Activated CD4-positive, alpha-beta T cell treated with anti-CD3 and anti-CD28 coated beads, Interleukin-2, amount 10 ng/mL, durations not matched to agents 24 days and 14 days (primary cell): ENCODE data around the gene TBRG1. TPM values are rescaled to one million over a fixed set of nuclear protein-coding genes. Genes with fewer than 3 reads are reported as not detected.

Source experiments
- DNase-seq: peaks from one replicate; pipeline ENCODE4 v3.0.0; 2022
- H3K27ac Mint-ChIP-seq: one replicate; pipeline ENCODE4 v1.8.0; 2022; ENCODE audit warnings: mild to moderate bottlenecking, mixed read lengths
- H3K27me3 Mint-ChIP-seq: one replicate; pipeline ENCODE4 v1.8.0; 2022; ENCODE audit warnings: mixed read lengths
- H3K36me3 Mint-ChIP-seq: one replicate; pipeline ENCODE4 v1.8.0; 2022; ENCODE audit warnings: low read depth, mild to moderate bottlenecking, mixed read lengths
- H3K4me1 Mint-ChIP-seq: one replicate; pipeline ENCODE4 v1.8.0; 2021; ENCODE audit warnings: mixed read lengths
- H3K4me3 Mint-ChIP-seq: one replicate; pipeline ENCODE4 v1.8.0; 2022; ENCODE audit warnings: mild to moderate bottlenecking, moderate library complexity, mixed read lengths
- H3K9me3 Mint-ChIP-seq: one replicate; pipeline ENCODE4 v1.8.0; 2021; ENCODE audit warnings: mixed read lengths
- intact Hi-C: fragments of 100-400 bp; cut with micrococcal nuclease; formaldehyde crosslinking; loops from one replicate; pipeline ENCODE4 v1.15.1; 2023
- total RNA-seq: library from RNA; stranded (reverse); gene quantifications from 2 replicates; pipeline ENCODE4 v1.2.3, GENCODE V29; 2022

The TBRG1 gene, protein sequence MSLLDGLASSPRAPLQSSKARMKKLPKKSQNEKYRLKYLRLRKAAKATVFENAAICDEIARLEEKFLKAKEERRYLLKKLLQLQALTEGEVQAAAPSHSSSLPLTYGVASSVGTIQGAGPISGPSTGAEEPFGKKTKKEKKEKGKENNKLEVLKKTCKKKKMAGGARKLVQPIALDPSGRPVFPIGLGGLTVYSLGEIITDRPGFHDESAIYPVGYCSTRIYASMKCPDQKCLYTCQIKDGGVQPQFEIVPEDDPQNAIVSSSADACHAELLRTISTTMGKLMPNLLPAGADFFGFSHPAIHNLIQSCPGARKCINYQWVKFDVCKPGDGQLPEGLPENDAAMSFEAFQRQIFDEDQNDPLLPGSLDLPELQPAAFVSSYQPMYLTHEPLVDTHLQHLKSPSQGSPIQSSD
- total RNA-seq: 31.0 and 31.6 TPM in 2 replicates

DNA sequence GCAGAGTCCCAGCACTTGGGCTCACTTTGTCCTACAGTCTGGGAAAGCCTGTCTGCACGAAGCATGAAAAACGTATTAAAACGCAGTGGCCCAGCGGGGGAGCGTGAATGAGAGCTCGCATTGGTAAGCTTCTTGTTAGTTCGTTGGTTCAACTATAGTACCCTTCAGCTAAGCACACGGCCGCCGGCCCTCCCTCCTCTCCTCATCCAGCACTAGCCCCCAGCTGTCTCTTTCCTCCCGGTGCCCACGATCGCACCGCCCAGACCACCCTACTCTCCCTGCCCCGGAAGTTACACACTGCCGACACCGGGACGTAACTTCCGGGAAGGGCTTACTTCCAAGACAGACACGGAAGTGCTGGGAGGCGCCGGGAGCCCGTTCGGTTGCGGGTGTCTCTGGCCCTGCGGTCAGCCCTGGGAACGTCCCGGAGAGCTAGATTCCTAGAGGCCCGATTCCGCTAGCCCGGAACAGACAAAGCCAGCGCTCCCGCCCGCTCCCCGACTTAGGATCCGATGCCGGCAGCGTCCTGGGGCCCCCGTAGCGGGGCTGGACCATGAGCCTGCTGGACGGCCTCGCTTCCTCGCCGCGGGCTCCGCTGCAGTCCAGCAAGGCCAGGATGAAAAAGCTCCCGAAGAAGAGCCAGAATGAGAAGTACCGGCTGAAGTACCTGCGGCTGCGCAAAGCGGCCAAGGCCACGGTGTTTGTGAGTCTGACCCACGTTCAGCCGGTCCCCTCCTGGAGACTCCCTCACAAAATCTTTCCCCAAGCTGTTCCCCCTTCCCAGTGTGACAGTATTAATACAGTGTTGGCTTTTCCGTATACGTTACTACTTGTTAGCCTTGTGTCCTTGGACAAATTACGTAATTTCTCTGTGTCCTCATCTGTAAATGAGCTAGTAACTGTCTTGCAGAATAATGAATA lies at the start of gene TBRG1:
Gene TBRG1 (plus strand): TSS at position 334 of the 921 bp plus-strand sequence. CDS start 220 bp downstream, at position 554.
- no peaks in the 10 kb centered on the region for H3K9me3 Mint-ChIP-seq
- peaks cover 22% of the 10 kb centered on the region for H3K4me1 Mint-ChIP-seq
- intact Hi-C loops: loop anchor here (2.0 to 5.0 kb wide), 4 partner anchors 50 to 880 kb away; partner anchors contain the start of genes CCDC15, SIAE, SPA17 and TMEM218
- H3K36me3 Mint-ChIP-seq: peaks cover 32% of the 10 kb centered on the region
- peak within 1 kb of the TSS; percentile 96 for H3K27ac Mint-ChIP-seq
- peak; percentile 95 for DNase-seq
- peak within 1 kb of the TSS; percentile 98 for H3K4me3 Mint-ChIP-seq
- peaks cover 15% of the 10 kb centered on the region for H3K27me3 Mint-ChIP-seq

DNA sequence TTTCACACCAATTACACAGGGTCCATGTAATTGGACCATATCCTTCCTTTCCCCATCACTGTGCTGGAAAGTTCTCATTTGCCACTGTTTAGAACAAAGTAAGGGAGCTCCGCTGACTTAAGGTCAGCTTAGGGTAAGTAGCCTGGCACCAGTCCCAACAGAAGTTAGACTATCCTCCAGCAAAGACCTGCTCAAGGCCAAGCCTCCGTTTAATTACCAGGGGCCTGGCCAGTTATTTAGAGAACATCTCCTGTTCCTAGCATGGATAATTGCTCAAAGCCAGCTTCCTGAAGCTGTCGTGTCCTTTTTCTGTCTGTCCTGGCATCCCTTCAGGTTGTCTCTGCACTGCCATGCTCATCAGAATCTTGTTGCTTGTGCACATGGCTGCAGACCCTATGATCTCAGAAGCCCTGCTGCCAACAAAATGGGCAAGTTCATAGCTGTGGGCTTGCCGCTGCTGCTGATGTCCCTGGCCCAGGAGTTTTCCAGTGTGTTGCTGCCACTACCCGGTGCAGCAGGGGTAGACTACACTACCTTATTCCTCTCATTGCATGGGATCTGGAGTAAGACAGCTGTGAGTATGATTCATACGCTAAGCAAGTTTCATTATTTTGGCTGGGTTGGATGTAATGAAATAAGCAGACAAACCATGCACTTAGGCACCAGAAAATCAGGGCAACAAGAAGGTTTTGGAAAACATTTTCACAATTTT lies 44.8 kb upstream of the TBRG1 start:
- Mint-ChIP-seq H3K4me3 (no peak overlapping the region), H3K9me3 (no peaks in the 10 kb centered on the region), H3K36me3 (no peaks in the 10 kb centered on the region), H3K27ac (no peak overlapping the region), H3K27me3 (peaks cover 8% of the 10 kb centered on the region), H3K4me1 (no peaks in the 10 kb centered on the region)
- intact Hi-C loops: no loop called here
- DNase-seq: no peak

DNA sequence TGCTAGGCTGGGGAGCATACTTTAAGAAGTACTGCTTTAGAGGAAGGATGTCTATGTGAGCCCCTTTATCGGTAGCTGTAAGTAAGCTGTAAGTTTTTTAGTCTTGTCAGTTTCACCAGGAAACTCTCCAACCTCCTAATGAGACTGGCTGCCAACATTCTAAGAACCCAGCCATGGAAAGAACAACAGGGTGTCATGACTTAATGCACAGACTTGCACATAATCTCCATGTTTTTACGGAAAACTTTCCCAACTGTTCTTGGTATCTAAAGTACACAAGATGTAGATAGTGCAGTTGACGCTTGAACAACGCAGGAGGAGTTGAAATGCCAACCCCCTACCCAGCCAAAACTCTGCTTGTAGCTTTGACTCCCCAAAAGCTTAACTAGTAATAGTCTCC lies 43.9 kb upstream of the TBRG1 start:
- Mint-ChIP-seq H3K9me3 (no peaks in the 10 kb centered on the region), H3K36me3 (no peaks in the 10 kb centered on the region), H3K27me3 (peaks cover 8% of the 10 kb centered on the region), H3K4me1 (no peaks in the 10 kb centered on the region), H3K27ac (no peak overlapping the region), H3K4me3 (no peak overlapping the region)
- no peak for DNase-seq
- intact Hi-C loops: no loop called here

DNA sequence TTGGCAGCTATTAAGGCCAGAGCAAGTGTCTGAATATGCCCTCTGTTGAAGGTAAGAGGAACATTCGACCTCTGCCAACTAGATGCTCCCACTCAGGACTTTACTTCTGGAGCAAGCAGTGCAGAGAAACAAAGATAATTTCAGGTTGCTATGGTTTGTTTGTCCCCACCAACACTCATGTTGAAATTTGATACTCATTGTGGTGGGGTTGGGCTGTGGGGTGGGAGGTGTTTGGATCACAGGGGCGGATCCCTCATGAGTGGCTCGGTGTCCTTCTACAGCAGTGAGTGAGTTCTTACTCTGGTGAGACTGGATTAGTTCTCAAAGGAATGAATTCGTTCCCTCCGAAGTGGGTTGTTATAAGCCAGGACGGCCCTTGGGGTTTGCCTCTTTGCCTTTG lies 40.8 kb upstream of the TBRG1 start:
- Mint-ChIP-seq H3K27me3 (peaks cover 4% of the 10 kb centered on the region), H3K27ac (no peak overlapping the region), H3K36me3 (no peaks in the 10 kb centered on the region), H3K9me3 (no peaks in the 10 kb centered on the region), H3K4me1 (no peaks in the 10 kb centered on the region), H3K4me3 (no peak overlapping the region)
- intact Hi-C loops: no loop called here
- DNase-seq: no peak

DNA sequence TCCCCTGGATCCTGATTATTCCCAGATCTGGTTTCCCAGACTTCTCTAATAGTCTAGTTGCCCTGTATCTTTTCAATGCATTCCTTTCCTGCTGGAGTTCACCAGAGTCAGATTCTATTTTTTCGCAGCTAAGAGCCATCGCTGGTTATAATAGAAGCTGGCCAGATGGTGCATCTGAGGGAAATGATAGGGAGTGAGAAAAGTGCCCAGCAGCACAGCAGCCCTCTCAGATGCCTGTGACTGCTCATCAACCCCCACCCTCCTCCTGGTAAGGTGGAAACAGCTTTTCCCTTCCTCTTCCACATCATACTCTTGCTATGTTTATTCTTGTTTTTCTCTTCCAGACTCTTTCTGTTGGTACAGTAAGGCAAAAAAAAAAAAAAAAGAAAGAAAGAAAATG lies 40.1 kb upstream of the TBRG1 start:
- H3K4me1 Mint-ChIP-seq: no peaks in the 10 kb centered on the region
- DNase-seq: no peak
- no peaks in the 10 kb centered on the region for H3K36me3 Mint-ChIP-seq
- intact Hi-C loops: no loop called here
- H3K27ac Mint-ChIP-seq: no peak overlapping the region
- no peaks in the 10 kb centered on the region for H3K9me3 Mint-ChIP-seq
- peaks cover 9% of the 10 kb centered on the region for H3K27me3 Mint-ChIP-seq
- H3K4me3 Mint-ChIP-seq: no peak overlapping the region

DNA sequence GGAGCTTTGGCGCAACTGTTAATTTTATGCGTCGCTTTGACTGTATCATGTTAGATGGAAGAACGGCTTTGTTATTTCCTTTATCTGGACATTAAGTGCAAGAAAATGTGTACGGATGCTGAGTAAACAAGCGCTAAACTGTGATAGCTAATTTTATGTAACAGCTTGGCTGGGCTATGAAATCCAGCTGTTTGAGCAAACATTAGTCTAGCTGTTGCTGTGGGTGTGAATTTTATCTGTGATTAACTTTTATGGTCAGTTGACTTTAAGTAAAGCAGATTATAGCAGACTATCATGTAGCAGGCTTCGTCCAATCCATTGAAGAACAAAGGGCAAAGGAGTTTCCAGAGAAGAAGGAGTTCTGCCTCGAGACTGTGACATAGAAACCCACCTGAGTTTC lies 38.9 kb upstream of the TBRG1 start:
- Mint-ChIP-seq H3K9me3 (no peaks in the 10 kb centered on the region), H3K36me3 (no peaks in the 10 kb centered on the region), H3K27me3 (peaks cover 8% of the 10 kb centered on the region), H3K4me1 (no peaks in the 10 kb centered on the region), H3K4me3 (no peak overlapping the region), H3K27ac (no peak overlapping the region)
- no peak for DNase-seq
- intact Hi-C loops: no loop called here

DNA sequence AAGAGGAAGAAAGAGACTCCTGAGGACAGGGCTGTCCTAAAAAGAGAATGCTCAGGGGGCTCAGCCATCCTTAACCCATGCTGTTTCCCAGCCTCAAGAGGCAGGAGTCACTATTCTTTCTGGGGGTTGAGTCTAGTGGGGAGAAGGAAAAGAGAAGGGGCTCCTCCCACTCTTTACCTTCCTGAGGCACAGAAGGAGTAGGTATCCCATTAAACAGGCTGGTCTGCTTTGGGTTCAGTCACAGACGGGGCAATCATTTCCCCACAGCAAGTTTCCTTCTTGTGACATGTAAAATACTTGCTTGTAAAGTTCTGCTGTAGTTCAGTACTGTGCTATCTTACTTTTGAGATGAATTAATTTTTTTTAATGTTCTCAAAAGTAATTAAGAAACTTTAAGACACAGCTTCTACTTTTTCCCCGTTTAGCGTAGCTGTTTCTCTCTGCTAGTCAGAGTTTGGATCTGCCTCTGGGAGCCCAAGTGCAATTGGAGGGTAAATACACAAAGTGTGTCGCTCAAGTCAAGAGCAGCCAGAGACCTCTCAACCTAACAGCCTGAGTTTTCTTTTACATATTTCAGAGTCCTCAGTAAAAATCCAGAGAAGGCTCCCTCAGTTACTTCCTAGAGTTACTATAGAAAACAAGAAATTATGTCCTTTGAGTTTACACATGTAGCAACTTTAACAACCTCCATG lies 37.8 kb upstream of the TBRG1 start:
- no peaks in the 10 kb centered on the region for H3K9me3 Mint-ChIP-seq
- peaks cover 8% of the 10 kb centered on the region for H3K27me3 Mint-ChIP-seq
- DNase-seq: no peak
- no peaks in the 10 kb centered on the region for H3K36me3 Mint-ChIP-seq
- H3K4me1 Mint-ChIP-seq: no peaks in the 10 kb centered on the region
- no peak overlapping the region for H3K27ac Mint-ChIP-seq
- no peak overlapping the region for H3K4me3 Mint-ChIP-seq
- intact Hi-C loops: no loop called here

DNA sequence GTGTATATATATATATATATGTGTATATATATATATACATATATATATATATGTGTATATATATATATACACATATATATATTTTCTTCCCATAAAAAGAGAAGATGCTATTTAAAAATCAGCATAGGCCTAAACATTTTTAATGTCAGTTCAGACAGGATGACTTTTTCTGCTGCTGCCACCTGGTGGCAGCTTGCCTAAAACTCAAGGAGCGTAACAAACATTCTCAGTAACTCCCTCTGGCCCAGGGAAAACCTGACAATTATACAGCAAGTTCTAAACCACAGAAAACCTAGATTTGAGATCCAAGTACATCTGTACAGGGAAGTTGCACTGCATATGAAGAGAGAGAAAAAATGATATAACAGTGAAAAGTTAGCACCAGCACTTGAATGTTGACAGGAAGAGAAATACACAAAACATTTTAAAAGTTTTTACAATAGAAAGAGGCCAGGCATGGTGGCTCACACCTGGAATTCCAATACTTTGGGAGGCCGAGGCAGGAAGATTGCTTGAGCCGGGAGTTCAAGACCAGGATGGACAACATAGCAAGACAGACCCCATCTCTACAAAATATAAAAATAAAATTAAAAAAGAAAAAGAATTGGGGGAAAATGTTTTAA lies 36.3 kb upstream of the TBRG1 start:
- no peaks in the 10 kb centered on the region for H3K4me1 Mint-ChIP-seq
- no peak overlapping the region for H3K4me3 Mint-ChIP-seq
- no peak overlapping the region for H3K27ac Mint-ChIP-seq
- DNase-seq: peak; percentile 81
- intact Hi-C loops: loop anchor here (1.0 to 2.0 kb wide), 3 partner anchors 171 to 514 kb away; no protein-coding TSS in a partner anchor
- no peaks in the 10 kb centered on the region for H3K36me3 Mint-ChIP-seq
- H3K9me3 Mint-ChIP-seq: no peaks in the 10 kb centered on the region
- peaks cover 8% of the 10 kb centered on the region for H3K27me3 Mint-ChIP-seq

DNA sequence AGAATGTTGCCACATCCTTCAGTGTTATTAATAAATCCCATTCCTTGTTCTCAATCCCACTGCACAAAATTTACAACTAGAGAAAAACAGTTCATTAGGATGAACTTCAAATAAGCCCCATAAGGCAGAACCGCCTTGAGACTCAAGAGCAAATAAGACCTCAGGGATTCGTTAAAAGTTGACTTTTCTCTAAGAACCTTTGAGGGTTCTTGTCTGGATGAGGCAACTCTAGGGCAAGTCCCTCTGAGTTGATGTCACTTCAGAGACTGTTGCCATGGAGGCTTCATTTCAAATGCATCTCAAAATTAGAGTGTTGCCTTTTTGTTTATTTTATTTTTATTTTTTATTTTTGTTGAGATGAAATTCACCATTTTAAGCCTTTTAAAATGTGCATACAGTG lies 31.2 kb upstream of the TBRG1 start:
- Mint-ChIP-seq H3K36me3 (no peaks in the 10 kb centered on the region), H3K27ac (no peak overlapping the region), H3K27me3 (peaks cover 14% of the 10 kb centered on the region), H3K4me1 (no peaks in the 10 kb centered on the region), H3K9me3 (no peaks in the 10 kb centered on the region), H3K4me3 (no peak overlapping the region)
- intact Hi-C loops: no loop called here
- no peak for DNase-seq

DNA sequence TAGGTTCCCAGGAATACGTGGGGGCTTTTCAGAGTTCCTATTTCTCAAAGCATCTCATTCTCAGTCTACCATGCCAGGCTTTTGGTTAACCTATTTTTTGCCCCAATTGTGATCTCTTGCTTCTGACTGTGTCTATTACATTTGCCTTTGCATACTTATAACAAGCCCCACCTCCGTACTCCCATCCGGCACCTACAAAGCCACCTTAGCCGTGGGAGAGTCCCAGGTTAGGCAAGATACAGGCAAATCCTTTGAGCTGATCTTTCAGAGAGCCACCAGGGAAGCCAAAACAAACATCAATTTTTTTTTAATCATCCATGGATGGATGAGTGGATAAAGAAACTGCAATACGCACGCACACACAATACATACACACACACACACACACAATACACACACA lies 30.0 kb upstream of the TBRG1 start:
- Mint-ChIP-seq H3K4me1 (no peaks in the 10 kb centered on the region), H3K27ac (no peak overlapping the region), H3K36me3 (no peaks in the 10 kb centered on the region), H3K27me3 (peaks cover 14% of the 10 kb centered on the region), H3K9me3 (no peaks in the 10 kb centered on the region), H3K4me3 (no peak overlapping the region)
- no peak for DNase-seq
- intact Hi-C loops: no loop called here

DNA sequence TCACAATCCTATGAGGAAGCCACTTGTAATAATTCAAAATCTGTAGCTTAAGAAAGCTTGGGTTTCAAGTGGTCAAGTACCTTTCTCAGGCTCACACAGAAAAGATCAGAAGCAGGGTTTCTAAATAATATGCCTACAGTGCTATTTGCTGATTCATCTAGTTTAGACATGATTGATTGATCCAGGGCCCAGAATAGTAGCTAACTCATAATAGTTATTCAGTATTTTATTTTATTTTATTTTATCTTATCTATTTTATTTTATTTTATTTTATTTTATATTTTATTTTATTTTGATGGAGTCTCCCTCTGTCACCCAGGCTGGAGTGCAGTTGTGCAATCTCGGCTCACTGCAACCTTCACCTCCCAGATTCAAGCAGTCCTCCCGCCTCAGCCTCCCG lies 27.4 kb upstream of the TBRG1 start:
- no peaks in the 10 kb centered on the region for H3K9me3 Mint-ChIP-seq
- H3K4me3 Mint-ChIP-seq: no peak overlapping the region
- intact Hi-C loops: no loop called here
- H3K27me3 Mint-ChIP-seq: peaks cover 25% of the 10 kb centered on the region
- H3K36me3 Mint-ChIP-seq: no peaks in the 10 kb centered on the region
- no peak for DNase-seq
- H3K4me1 Mint-ChIP-seq: no peaks in the 10 kb centered on the region
- no peak overlapping the region for H3K27ac Mint-ChIP-seq

DNA sequence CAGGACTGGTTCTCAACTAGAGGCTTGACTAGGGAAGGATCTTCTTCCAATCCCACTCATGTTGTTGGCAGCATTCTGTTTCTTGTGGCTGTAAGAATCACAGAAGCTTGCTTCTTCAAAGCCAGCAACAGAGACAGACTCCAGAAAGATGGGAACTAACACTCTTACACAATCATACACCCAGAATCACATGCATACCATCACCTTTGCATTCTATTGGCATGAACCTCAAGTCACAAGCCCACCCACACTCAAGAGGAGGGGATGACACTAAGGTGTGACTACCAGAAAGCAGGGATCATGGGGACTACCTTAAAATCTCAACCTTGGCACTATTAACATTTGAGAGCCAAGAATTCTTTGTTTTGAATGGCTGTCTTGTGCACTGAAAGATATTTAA lies 25.0 kb upstream of the TBRG1 start:
- Mint-ChIP-seq H3K27me3 (peaks cover 27% of the 10 kb centered on the region), H3K27ac (no peak overlapping the region), H3K9me3 (no peaks in the 10 kb centered on the region), H3K4me3 (no peak overlapping the region), H3K4me1 (no peaks in the 10 kb centered on the region), H3K36me3 (no peaks in the 10 kb centered on the region)
- intact Hi-C loops: no loop called here
- no peak for DNase-seq
